Activated CD4-positive, alpha-beta memory T cell treated with anti-CD3 and anti-CD28 coated beads for 36 hours (primary cell): ENCODE measurements around the gene PRDX3. TPM values are rescaled to one million over a fixed set of nuclear protein-coding genes. Genes with fewer than 3 reads are reported as not detected.

Source experiments
- CTCF ChIA-PET: fragments of 350-600 bp; sonication (Branson Sonifier 250); formaldehyde crosslinking; loops from one replicate; lab custom pipeline; 2021; ENCODE audit warnings: antibody characterized with exemption, inconsistent platforms; lab: Charles Lee
- POLR2A ChIA-PET: fragments of 350-600 bp; sonication (Branson Sonifier 250); formaldehyde crosslinking; loops from one replicate; lab custom pipeline; 2021; ENCODE audit warnings: antibody characterized with exemption; lab: Charles Lee
- DNase-seq: peaks from one replicate; pipeline ENCODE4 v3.0.0-alpha.2; 2020
- H3K27ac Mint-ChIP-seq: one replicate; pipeline ENCODE4 v1.8.0; 2021; ENCODE audit warnings: mixed read lengths
- H3K27me3 Mint-ChIP-seq: one replicate; pipeline ENCODE4 v1.8.0; 2021; ENCODE audit warnings: mixed read lengths
- H3K36me3 Mint-ChIP-seq: one replicate; pipeline ENCODE4 v1.8.0; 2021; ENCODE audit warnings: mixed read lengths
- H3K4me1 Mint-ChIP-seq: one replicate; pipeline ENCODE4 v1.8.0; 2021; ENCODE audit warnings: low read depth, mixed read lengths
- H3K4me3 Mint-ChIP-seq: one replicate; pipeline ENCODE4 v1.8.0; 2021; ENCODE audit warnings: mild to moderate bottlenecking, mixed read lengths
- H3K9me3 Mint-ChIP-seq: one replicate; pipeline ENCODE4 v1.8.0; 2021; ENCODE audit warnings: mixed read lengths
- intact Hi-C: fragments of 100-400 bp; cut with micrococcal nuclease; formaldehyde crosslinking; loops from one replicate; pipeline ENCODE4 v1.15.1; 2023
- total RNA-seq, 2 experiments: library from RNA; stranded (reverse); gene quantifications; one replicate each; pipeline ENCODE4 v1.2.3, GENCODE V29; 2021

PRDX3 gene
- total RNA-seq, 2 experiments from 2014 or later: 173 to 182 TPM

DNA sequence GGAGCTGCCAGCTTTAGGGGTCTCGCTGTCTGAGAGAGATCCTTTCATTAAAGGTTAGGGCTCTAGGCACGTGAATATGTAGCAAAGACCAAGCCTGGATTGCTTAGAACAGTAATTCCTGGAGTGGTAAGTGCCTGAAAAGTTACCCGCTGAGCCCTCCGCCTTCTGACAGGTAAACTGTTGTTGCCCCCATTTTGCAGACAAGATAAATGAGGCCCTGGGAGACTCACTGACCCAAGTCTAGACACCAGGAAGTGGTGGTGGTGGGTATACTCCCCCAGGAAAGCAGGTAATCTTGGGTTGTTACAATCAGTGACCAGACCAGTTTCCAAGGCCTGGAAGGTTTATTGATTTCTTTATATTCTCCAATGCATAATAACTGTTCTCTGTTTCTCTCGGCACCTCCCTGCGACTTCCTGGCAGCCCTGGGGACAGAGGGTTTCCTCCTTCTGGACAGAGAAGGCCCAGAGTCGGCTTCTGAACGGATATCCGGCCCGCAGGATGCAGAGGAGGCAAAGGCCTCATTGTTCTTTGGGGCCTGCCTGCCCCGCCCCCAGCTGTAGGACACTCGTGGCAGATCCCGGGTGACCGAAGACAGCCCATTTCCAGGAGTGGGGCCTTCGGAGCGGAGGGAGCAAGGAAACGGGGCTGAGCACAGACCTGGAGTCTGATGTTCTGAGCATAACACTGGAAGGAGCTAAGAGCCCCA, 27.4 kb upstream of the PRDX3 start:
- Mint-ChIP-seq H3K4me3 (peak overlapping the region; percentile 79), H3K4me1 (peaks cover 26% of the 10 kb centered on the region), H3K36me3 (peaks cover 2% of the 10 kb centered on the region), H3K9me3 (no peaks in the 10 kb centered on the region), H3K27ac (peak overlapping the region; percentile 87), H3K27me3 (no peaks in the 10 kb centered on the region)
- intact Hi-C loops: loop anchor here (2.0 to 5.0 kb wide), 7 partner anchors 41 to 666 kb away; partner anchors contain the start of genes BAG3, MCMBP, SFXN4 and TIAL1
- DNase-seq: peak; percentile 70
- ChIA-PET POLR2A (interaction anchor here (1.6 to 2.7 kb wide), 5 partner anchors 96 to 337 kb away, joined by 3 to 18 read pairs (median 9); partner anchors contain the start of genes EIF3A and RGS10), CTCF (interaction anchor here (0.5 to 2.9 kb wide), 43 partner anchors 8 to 458 kb away, joined by 3 to 53 read pairs (median 5); partner anchors contain the start of genes RGS10 and SFXN4)

DNA sequence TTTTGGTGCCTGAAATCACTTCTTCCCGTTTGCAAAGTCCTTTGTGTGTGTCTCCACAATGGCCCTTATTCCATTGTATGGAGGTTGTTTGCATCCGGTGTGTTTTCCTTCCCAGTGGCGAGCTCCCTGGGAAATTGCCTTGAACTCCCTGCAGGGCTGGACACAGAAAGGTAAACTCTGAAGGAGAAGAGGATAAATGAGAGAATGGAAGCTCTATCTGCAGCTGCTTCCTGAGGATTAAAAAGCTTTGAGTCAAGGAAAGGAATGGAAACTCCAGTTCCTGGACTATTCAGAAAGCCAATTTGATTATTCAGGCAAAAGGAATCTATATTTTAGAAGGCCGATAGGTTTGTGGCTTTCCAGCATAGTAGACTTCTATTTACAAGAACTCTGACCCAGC, 24.4 kb upstream of the PRDX3 start:
- ChIA-PET POLR2A (no interaction called here), CTCF (interaction anchor here (0.6 to 7.5 kb wide), 3 partner anchors 241 to 982 kb away, joined by 3 to 103 read pairs (median 4); no protein-coding TSS in a partner anchor)
- intact Hi-C loops: no loop called here
- no peak for DNase-seq
- Mint-ChIP-seq H3K4me3 (no peak overlapping the region), H3K27ac (no peak overlapping the region), H3K27me3 (peaks cover 1% of the 10 kb centered on the region), H3K36me3 (peaks cover under 1% of the 10 kb centered on the region), H3K9me3 (no peaks in the 10 kb centered on the region), H3K4me1 (peaks cover 18% of the 10 kb centered on the region)

DNA sequence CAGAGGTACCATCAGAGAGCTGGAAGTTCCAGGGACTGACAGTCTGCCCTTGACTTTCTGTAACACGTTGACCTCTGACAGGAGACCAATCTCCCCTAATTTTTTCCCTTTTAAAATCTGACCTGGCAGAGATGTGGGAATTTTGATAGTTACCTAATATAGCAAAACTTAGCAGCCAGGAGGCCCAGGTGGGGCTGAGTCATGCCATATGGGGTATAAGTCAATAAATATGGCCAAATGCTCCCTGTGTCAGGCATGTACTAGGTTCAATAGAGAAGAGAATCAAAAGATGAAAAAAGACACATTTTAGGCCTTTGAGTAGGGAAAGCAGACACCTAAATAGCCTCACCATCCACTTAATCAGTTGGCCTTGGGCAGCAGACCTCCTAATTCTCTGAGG, 22.6 kb upstream of the PRDX3 start:
- POLR2A ChIA-PET: no interaction called here
- H3K27me3 Mint-ChIP-seq: peaks cover 1% of the 10 kb centered on the region
- no peaks in the 10 kb centered on the region for H3K9me3 Mint-ChIP-seq
- intact Hi-C loops: no loop called here
- H3K4me1 Mint-ChIP-seq: peaks cover 17% of the 10 kb centered on the region
- no peak overlapping the region for H3K27ac Mint-ChIP-seq
- DNase-seq: no peak
- CTCF ChIA-PET: interaction anchor here (1.0 to 7.5 kb wide), 3 partner anchors 8 to 316 kb away, joined by 3 to 103 read pairs (median 17); no protein-coding TSS in a partner anchor
- H3K36me3 Mint-ChIP-seq: no peaks in the 10 kb centered on the region
- no peak overlapping the region for H3K4me3 Mint-ChIP-seq

DNA sequence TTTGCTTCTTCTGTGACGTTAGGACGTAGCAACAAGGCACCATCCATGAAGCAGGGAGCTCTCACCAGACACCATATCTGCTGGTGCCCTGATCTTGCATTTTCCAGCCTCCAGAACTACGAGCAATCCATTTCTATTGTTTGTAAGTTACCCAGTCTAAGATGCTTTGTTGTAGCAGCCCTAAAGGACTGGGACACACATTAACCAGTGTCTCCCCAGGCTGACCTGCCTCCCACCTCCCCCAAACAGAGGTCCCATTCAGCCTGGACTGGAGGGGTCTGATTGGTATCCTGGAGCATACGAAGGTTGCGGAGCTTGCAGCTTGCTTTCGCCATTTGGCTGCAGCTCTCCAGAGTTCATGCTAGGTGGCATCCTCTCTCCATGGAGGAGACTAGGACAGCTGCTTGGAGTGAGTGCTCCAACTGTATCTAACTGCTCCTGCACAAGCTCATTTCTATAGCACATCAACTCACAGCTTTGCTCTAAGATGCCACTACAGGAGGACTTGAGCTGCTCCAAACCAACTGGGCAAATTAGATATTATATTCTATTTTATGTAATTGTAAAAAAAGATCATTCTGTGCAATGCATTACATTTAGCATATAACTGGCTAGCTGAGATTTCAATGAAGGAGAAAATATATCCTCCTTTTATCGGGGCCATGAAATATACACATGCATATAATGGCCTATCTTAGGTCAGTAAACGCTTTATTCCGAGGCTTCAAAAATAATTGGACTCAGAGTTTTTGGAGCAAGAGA, 20.8 kb upstream of the PRDX3 start:
- no peaks in the 10 kb centered on the region for H3K9me3 Mint-ChIP-seq
- POLR2A ChIA-PET: interaction anchor here (0.7 to 1.7 kb wide), 3 partner anchors 10 to 344 kb away, joined by 3 to 5 read pairs (median 4); partner anchors contain the start of gene EIF3A
- CTCF ChIA-PET: interaction anchor here (0.5 to 7.5 kb wide), 47 partner anchors 7 to 488 kb away, joined by 3 to 103 read pairs (median 4); partner anchors contain the start of genes DENND10, GRK5, PRDX3 and RGS10
- no peak overlapping the region for H3K4me3 Mint-ChIP-seq
- H3K27ac Mint-ChIP-seq: no peak overlapping the region
- H3K27me3 Mint-ChIP-seq: peaks cover 1% of the 10 kb centered on the region
- H3K4me1 Mint-ChIP-seq: peaks cover 13% of the 10 kb centered on the region
- intact Hi-C loops: loop anchor here (1.0 kb wide), 2 partner anchors 218 to 246 kb away; no protein-coding TSS in a partner anchor
- H3K36me3 Mint-ChIP-seq: no peaks in the 10 kb centered on the region
- DNase-seq: peak; percentile 60

DNA sequence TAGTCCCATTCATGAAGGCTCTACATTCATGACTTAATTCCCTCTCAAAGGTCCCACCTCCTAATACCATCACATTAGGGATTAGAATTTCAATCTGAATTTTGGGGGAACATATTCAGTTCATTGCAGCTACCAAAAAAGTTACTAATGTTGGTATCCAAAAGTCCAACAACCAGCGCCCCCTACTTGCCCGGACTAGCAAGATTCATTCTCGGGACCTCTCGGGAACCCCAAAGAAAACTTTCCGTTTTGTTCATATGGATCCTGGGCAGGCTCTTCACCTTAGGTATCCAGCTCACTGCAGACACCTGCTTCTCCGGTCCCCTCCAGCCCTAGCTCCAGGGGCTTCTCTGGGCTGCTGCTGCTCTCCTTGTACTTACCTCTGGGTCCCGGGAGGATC, 19.8 kb upstream of the PRDX3 start:
- POLR2A ChIA-PET: interaction anchor here (0.6 to 1.7 kb wide), 3 partner anchors 11 to 247 kb away, joined by 3 to 5 read pairs (median 5); partner anchors contain the start of gene EIF3A
- intact Hi-C loops: loop anchor here (1.0 kb wide), 1 partner anchor 59 kb away; no protein-coding TSS in a partner anchor

DNA sequence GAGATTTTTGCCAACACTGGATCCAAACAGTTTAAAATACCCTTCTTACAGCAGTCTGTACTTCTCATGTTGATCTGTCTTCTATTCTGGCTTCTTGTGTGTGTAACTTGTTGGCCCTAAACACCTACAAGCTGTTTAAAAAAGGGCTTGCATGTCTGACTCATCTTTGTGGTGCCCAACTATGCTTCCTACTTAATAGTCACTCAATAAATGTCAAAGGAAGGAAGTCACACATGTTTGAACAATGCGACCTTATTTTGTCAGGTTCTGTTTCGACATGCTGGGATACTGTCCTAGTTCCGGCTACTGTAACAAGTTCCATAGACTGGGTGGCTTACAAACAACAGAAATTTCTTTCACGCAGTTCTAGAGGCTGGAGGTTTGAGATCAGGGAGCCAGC, 19.3 kb upstream of the PRDX3 start:
- POLR2A ChIA-PET: interaction anchor here (1.1 to 1.7 kb wide), 2 partner anchors 118 to 247 kb away, joined by 3 to 5 read pairs; partner anchors contain the start of gene EIF3A
- H3K36me3 Mint-ChIP-seq: no peaks in the 10 kb centered on the region
- H3K27ac Mint-ChIP-seq: no peak overlapping the region
- no peak for DNase-seq
- intact Hi-C loops: loop anchor here (1.0 kb wide), 1 partner anchor 59 kb away; no protein-coding TSS in a partner anchor
- peaks cover 13% of the 10 kb centered on the region for H3K4me1 Mint-ChIP-seq
- CTCF ChIA-PET: interaction anchor here (0.6 to 7.5 kb wide), 17 partner anchors 8 to 250 kb away, joined by 3 to 103 read pairs (median 8); partner anchors contain the start of genes DENND10, GRK5 and PRDX3
- H3K27me3 Mint-ChIP-seq: peaks cover 1% of the 10 kb centered on the region
- no peaks in the 10 kb centered on the region for H3K9me3 Mint-ChIP-seq
- no peak overlapping the region for H3K4me3 Mint-ChIP-seq

More for the DNA sequence above, 19.8 kb upstream of the PRDX3 start:
- Mint-ChIP-seq H3K9me3 (no peaks in the 10 kb centered on the region), H3K36me3 (no peaks in the 10 kb centered on the region), H3K4me1 (peaks cover 13% of the 10 kb centered on the region), H3K4me3 (no peak overlapping the region), H3K27ac (no peak overlapping the region), H3K27me3 (peaks cover 1% of the 10 kb centered on the region)
- peak; percentile 65 for DNase-seq
- CTCF ChIA-PET: interaction anchor here (0.6 to 7.5 kb wide), 33 partner anchors 8 to 344 kb away, joined by 3 to 103 read pairs (median 5); partner anchors contain the start of genes DENND10, GRK5, PRDX3 and RGS10

DNA sequence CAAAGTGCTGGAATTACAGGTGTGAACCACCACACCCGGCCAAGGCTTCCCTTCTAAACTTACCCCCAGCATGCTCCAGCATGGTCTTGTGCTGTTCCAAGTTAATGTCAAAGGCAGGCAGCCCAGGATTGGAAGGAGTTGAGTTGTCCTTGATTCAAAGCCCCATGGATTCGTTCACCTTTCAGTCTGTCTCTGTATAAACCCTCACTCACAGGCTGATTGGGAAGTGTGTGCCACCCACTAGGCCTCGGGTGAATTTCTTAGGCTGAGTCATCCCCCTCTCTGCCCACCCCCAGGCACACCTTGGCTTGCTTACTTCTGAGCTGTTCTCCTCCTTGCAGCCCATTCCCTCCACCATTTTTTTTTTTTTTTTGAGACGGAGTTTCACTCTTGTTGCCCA, 13.3 kb upstream of the PRDX3 start:
- ChIA-PET CTCF (interaction anchor here (3.3 kb wide), 2 partner anchors 7 to 253 kb away, joined by 8 to 33 read pairs; no protein-coding TSS in a partner anchor), POLR2A (no interaction called here)
- H3K4me3 Mint-ChIP-seq: no peak overlapping the region
- H3K9me3 Mint-ChIP-seq: no peaks in the 10 kb centered on the region
- peak; percentile 59 for DNase-seq
- intact Hi-C loops: no loop called here
- H3K27ac Mint-ChIP-seq: no peak overlapping the region
- peaks cover 18% of the 10 kb centered on the region for H3K4me1 Mint-ChIP-seq
- no peaks in the 10 kb centered on the region for H3K36me3 Mint-ChIP-seq
- no peaks in the 10 kb centered on the region for H3K27me3 Mint-ChIP-seq

DNA sequence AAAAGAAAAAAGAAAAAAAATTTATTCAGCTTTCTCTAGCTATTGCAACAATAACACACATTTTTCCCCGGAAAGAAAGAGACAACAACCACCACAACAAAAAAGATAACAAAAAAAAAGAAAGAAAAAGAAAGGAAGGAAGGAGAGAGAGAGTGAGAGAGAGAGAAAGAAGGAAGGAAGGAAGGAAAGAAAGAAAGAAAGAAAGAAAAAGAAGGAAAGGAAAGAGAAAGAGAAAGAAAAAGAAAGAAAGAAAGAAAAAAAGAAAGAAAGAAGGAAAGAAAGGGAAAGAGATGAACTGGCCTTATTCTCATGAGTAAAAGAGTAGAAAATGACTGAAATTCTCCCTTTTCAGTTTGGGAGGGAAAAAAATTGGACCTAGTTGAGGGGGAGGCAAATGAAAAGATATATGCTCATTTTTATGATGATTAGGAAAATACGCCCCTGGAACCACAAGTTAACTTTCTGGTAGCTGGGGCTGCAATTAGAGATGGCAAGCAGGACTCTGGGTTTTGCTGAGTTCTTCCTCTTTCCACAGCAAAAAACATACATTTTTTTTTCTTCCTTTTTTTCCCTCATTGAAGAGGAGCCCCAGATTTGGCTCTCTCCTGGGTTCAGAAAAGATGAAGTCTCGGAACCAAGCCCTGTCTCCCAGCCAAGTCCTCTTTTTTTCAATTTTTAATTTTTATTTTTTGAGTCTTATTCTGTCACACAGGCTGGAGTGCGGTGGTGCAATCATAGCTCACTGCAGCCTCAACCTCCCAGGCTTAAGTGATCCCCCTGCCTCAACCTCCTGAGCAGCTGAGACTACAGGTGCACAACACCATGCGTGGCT, 12.6 kb upstream of the PRDX3 start:
- POLR2A ChIA-PET: no interaction called here
- intact Hi-C loops: no loop called here
- Mint-ChIP-seq H3K9me3 (no peaks in the 10 kb centered on the region), H3K27me3 (no peaks in the 10 kb centered on the region), H3K36me3 (no peaks in the 10 kb centered on the region), H3K27ac (no peak overlapping the region), H3K4me1 (peaks cover 18% of the 10 kb centered on the region), H3K4me3 (no peak overlapping the region)
- DNase-seq: no peak
- CTCF ChIA-PET: interaction anchor here (3.3 kb wide), 2 partner anchors 8 to 254 kb away, joined by 8 to 33 read pairs; no protein-coding TSS in a partner anchor

DNA sequence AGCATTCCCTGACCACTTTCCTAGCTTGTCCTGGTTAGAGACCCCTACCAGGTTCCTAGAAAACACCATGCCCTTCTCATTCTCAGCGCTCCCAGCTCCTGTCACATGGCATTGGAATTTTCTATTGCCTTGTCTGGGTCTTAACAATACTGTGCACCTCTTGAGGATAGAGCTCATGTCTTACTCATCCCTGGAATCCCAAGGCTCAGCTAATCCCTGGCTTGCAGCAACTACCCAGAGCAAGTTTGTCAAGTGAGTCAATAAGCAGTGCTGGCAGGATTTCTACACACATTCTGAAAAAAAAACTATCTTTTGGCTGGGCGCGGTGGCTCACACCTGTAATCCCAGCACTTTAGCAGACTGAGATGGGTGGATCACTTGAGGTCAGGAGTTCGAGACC, 11.7 kb upstream of the PRDX3 start:
- Mint-ChIP-seq H3K27ac (no peak overlapping the region), H3K4me1 (peaks cover 18% of the 10 kb centered on the region), H3K4me3 (no peak overlapping the region), H3K36me3 (no peaks in the 10 kb centered on the region), H3K27me3 (no peaks in the 10 kb centered on the region), H3K9me3 (no peaks in the 10 kb centered on the region)
- intact Hi-C loops: no loop called here
- ChIA-PET CTCF (interaction anchor here (0.7 to 3.3 kb wide), 4 partner anchors 9 to 255 kb away, joined by 3 to 33 read pairs (median 11); partner anchors contain the start of gene GRK5), POLR2A (no interaction called here)
- DNase-seq: no peak

DNA sequence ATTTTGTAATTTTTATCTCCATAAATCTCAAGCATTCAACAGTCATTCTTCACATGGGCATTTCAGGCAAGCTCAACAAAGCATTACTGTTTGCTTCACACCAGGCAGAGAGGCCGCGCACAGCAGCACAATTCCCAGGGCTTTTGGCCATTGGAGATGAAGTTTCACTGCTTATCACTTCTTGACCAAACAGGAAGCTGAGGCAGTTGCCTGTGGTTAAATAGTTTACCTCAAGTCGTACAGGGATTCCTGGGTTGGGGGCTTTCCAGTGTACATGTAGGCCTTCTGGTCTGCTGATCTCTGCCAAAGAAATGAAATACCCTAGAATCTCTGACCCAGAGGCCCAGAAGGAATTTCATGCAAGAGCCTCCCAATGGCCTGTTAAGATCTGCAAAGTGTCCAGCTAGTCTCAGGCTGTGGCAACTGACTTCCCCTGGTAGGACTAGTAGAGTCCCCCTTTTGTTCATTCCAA, 11.2 kb upstream of the PRDX3 start:
- ChIA-PET CTCF (interaction anchor here (0.7 to 3.3 kb wide), 5 partner anchors 9 to 255 kb away, joined by 3 to 33 read pairs (median 8); partner anchors contain the start of gene GRK5), POLR2A (interaction anchor here (1.1 kb wide), 1 partner anchor 9 kb away, joined by 3 read pairs; no protein-coding TSS in a partner anchor)
- DNase-seq: peak; percentile 33

More for the DNA sequence above, 11.2 kb upstream of the PRDX3 start:
- Mint-ChIP-seq H3K4me1 (peaks cover 18% of the 10 kb centered on the region), H3K4me3 (no peak overlapping the region), H3K9me3 (no peaks in the 10 kb centered on the region), H3K27ac (no peak overlapping the region), H3K36me3 (no peaks in the 10 kb centered on the region), H3K27me3 (no peaks in the 10 kb centered on the region)
- intact Hi-C loops: no loop called here
